GM18499 (cell line): ENCODE results near the gene C2orf69.
"Not testable (repeated sequence)": the region's sequence is repeated elsewhere in the genome, so short reads cannot be mapped to it uniquely, and the experiment has no call there.

ENCODE experiments used
- ATAC-seq: cut with Tn5 transposase; IDR thresholded peaks from one replicate; pipeline ENCODE4 v1.9.1; 2021; ENCODE audit warnings: moderate number of reproducible peaks; ENCODE audit not compliant: insufficient read depth, unreplicated experiment

C2orf69 gene

DNA sequence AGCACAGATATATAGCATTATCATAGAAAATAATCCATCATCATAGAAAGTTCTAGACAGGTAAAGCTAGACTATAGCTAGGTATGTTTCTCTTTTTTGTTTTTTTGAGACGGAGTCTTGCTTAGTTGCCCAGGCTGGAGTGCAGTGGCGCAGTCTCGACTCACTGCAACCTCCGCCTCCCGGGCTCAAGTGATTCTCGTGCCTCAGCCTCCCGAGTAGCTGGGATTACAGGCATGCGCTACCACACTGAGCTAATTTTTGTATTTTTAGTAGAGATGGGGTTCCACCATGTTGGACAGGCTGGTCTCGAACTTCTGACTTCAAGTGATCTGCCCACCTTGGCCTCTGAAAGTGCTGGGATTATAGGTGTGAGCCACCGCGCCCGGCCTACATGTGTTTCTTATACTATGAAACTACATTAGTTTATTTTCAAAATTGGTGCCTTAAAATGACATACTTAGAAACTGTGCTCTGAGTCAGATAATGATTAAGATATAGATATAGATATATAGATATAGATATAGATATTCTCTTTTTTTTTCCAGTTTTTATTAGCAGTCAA is 1.5 kb downstream of the C2orf69 start:
- ATAC-seq = not testable (repeated sequence)

DNA sequence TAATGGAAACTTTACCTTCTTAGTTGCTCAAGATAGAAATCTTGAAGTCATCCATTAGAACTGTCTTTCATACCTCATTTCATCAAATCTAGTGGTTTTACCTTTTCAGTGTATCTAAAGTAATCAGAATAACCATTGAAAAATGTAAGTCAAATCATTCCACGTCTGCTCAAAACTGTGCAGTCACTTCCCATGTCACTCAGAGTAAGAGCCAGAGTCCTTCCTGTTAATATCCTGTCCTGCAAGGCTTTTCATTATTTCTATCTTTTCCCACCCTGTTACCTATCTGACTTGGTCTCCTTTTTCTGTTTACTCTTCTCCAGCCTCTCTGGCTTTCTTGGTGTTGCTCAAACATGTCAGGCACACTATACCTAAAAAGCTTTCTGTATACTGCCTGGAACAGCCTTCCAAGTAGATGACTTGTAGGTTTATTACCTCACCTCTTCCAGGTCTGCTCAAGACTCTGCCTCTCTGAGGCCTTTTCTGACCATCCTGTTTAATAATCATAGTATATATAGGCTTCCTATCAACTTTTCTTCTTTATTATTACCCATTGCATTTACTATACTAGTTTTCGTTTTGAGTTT is 3.4 kb downstream of the C2orf69 start:
- ATAC-seq = no peak

DNA sequence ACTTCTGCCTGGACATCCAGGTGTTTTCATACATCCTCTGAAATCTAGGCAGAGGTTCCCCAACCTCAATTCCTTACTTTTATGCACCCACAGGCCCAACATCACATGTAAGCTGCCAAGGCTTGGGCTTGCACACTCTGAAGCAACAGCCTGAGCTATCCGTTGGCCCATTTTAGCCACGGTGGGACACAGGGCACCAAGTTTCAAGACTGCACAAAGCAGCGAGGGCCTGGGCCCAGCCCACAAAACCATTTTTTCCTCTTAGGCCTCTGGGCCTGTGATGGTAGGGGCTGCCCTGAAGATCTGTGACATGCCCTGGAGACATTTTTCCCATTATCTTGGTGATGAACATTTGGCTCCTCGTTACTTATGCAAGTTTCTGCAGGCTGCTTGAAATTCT is 5.9 kb downstream of the C2orf69 start:
- ATAC-seq = no peak

DNA sequence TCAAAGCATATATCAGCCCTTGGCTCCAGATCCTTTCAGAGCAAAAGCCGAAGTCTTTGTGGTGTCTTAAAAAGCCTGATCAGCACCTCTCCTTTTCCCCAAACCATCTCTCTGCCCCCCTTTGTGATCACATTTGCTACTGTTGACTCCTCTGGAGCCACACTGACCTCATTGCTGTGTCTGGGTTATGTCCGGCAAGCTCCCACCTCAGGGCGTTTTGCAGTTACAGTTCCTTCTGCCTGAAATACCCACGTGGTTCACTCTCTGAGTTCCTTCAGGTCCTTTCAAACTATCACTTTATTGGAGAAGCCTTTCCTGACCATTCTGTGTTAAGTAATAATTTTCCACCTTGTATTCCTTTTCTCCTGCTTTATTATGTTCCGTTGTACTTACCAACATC is 11.8 kb downstream of the C2orf69 start:
- no peak for ATAC-seq

DNA sequence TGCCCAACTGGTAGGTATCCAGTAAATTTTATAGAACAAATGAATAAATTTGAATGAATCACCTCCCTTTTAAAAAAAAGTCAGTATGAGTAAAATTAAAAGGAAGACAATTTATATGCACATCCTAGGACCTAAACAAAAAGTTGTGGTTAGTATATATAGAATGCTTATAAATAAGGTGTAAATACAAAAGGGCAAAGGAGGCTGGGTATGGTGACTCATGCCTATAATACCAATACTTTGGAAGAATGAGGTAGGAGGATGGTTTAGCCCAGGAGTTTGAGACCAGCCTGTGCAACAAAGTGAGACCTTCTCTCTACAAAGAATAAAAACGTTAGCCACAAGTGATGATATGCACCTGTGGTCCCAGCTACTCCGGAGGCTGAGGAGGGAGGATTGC is 12.8 kb downstream of the C2orf69 start:
- ATAC-seq = no peak

DNA sequence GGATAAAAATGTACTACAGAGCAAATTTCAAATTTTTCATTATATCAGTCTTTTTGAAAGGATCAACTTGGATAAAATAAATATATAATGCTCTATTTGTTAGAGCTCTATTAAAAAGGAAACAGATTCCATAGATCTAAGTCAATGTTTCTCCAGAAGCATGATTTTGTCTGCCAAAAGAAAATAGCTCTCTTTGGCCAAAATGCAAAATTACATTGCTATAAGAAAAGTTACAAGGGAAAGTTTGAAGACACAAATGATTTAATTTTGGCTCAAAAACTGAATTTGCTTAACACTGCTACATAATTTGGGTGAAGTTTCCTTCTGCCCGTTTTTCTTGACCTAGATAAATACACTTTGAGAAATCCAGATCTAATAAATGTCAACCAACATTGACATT is 15.7 kb downstream of the C2orf69 start:
- ATAC-seq = no peak

DNA sequence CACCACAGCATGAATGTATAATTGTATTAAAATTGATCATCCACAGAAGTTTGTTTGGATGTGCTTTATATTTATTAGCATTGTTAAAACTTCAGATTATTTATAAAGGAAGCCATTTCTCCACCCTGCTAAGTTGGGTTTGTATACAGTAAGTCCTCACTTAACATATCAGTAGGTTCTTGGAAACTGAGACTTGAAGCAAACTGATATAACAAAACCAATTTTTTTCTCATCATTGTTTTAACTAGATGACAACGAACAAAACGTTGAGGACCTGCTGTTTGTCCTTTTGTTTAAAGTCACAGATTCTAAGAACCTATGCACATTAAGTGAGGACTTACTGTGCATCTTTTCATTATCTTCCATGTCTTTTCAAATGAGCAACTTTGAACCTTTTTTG is 17.1 kb downstream of the C2orf69 start:
- ATAC-seq = no peak

DNA sequence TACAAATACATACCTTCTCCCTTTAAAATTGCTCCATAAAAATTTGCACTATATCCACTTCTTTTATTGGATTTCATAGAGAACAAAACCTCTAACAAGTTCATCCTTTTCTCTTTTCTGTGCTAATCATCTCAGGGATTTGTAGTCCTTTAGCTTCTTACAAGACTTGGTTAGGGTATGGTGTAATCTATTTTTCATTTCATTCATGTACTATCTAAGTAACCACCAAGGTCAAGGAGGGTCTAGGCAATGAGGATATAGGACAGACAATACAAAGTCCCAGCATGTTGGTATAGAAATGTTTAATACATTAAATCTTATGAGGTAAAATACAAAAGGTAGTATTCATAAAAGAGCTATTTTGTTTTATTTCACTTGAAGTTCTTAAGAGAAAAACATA is 17.5 kb downstream of the C2orf69 start:
- no peak for ATAC-seq

DNA sequence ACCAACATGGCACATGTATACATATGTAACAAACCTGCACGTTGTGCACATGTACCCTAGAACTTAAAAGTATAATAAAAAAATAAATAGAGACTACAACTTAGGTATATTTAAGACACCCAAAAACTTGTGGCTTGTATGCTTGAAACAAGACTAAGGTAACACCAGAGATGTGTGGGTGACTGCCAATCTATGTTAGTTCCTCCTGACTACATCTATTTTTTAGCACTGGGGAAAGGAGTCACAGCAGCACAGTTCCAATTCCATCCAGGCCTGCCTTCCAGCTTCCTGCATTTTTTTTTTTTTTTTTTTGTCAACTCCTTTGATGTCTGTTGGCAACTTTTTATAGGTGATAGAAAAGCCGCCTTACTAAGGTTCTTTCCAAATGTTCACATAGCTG is 18.2 kb downstream of the C2orf69 start:
- ATAC-seq = no peak

DNA sequence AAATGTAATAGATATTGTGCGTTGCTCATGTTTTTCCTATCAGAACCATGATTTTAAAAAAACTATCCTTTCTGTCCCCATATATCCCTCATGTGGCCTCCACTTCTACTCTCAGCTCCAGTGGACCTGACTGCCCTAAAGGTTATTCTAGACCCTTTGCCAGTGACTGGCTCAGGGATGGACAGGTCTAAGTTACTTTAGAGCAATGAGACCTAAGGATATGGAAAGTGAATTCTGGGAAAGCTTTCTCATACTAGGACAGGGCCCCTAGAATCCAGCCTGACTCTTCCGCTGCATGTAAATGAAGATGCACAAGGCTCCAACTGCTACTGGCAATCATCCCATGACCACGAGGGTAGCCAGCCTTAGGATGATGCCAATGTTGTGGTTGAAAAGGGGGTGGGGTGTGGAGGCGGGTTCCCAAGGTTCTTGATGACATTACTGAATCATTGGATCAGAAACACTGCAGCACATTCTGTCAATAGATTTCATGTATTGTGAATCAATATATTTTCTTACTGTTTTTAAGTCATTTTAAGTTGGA is 21.3 kb downstream of the C2orf69 start:
- ATAC-seq = no peak

DNA sequence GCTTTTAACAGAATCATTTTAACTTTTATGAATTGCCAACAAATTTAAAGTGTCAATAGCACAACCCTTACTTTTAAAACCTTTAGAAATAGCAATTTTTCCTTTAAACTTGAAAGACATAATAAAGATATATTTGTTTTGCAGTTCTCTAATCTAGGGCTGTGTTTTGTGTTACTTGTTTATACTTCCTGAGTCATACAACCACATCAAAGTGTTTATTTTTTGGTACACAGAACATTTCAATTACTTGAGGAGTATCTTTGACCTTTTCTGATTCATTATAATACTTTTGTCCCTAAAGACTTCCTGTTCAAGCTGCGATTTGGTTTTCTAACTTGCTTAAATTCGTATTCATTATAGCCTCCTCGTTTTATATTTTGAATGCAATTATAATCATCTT is 22.4 kb downstream of the C2orf69 start:
- no peak for ATAC-seq

DNA sequence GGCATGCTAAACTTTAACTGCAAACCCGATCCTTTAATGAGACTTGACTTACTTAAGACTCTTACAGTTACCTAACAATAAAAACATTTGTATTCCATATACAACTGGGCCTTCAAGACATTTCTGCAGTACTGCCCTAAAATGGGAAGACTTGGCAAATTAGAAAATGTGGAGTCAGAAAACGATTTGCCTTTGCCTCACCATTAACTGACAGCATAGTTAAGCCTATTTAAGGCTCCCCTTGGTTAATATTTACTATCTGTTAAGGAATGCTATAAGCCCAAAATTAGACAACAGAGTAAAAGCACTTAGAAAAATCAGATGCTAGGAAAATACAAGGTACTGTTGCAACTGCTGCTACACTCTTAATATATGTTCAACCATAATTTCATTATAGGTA is 25.5 kb downstream of the C2orf69 start:
- ATAC-seq = no peak

DNA sequence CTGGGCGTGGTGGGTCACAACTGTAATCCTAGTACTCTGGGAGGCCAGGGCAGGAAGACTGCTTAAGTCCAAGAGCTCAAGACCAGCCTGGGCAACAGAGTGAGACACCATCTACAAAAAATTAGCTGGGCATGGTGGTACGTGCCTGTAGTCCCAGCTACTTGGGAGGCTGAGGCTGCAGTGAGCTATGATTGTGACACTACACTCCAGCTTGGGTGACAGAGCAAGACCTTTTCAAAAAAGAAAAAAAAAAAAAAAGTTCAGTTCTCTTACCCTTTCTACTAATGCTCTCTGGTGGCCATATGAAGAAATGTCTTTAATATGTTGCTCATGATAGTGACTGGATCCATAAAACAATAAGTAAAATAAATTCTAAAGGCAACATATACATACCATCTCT is 29.3 kb downstream of the C2orf69 start:
- ATAC-seq = no peak

DNA sequence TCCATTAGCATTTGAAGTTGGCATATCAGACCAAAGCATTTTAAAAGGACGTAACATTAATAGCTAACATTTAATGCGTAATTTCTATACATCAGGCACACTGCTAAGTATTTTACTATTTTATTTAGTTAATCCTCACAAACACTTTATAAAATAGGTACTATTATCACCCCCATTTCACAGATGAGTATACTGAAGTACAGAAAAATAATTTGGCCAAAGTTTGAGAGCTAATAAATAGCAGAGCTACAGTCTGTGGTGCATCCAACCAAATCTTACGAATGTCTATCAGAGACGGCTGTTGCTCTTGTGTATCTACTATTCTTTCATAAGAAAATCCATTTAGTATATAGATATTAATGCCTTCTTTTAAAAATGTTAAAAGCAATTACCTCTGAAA is 32.3 kb downstream of the C2orf69 start:
- no peak for ATAC-seq

DNA sequence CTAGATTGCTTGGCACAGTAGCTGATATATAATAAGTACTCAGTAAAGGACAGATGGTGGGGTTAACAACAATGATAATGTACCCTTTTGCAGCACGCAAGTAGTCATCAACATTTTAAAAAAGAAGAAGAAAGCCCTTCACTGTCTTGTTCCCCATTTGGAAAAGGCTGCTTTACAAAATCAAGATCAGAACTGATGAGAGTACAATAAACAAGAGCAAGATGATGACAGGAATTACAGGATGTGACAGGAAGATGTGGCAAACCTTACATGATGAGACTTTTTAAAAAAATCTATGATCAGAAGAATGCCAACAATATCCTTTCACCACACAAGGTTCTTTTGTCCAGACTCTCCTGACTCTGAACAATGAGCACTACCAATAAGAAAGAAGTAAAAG is 35.1 kb downstream of the C2orf69 start:
- no peak for ATAC-seq

DNA sequence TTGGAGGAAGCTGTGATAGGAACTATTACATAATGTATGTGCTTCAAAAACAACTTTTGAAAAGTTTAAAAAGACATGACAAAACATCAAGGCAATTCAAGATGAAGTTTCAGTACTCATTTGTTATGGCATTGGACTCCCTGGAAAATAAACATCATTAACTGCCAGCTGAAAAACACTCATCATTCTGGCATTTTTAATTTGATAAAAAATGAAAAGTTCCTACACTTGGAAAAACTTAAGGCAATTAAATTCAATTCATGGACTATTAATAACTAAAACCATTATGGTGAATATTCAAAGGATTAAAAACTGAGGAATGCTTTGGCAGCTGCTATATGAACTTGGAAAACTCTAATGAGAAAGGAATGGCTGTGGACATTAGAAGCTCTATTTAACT is 35.7 kb downstream of the C2orf69 start:
- ATAC-seq = no peak

DNA sequence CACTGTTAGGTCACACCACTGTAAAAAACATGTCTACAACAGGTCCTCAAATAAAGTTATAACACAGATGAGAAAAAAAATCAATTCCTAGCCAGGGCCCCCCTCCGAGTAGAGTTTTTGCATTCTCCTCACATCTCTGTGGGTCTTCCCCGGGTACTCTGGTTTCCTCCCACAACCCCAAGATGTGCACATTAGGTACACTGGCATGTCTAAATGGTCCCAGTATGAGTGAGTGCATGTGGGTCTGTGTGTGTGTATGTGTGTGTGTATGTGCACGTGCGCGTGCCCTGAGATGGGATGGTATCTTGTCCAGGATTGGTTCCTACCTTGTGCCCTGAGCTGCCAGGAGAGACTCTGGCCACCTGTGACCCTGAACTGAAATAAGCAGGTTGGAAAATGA is 39.3 kb downstream of the C2orf69 start:
- ATAC-seq = no peak

DNA sequence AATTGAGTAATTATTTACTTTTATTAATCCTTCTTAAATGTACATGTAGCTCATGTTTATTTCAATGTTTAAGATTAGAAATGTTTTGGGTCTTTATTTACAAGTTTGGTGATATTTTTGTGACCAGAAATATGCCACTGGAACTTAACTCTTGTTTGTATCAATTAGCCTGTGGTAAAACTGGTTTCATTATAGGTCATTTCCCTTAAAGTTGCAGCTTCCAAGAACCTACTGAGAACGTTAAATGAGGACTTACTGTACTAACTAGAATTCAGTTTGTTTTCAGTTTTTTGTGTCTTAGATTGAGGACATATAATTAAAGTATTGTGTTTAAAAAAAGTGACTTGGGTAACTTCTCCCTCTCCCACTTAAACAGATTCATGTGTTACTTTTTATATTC is 39.9 kb downstream of the C2orf69 start:
- no peak for ATAC-seq

DNA sequence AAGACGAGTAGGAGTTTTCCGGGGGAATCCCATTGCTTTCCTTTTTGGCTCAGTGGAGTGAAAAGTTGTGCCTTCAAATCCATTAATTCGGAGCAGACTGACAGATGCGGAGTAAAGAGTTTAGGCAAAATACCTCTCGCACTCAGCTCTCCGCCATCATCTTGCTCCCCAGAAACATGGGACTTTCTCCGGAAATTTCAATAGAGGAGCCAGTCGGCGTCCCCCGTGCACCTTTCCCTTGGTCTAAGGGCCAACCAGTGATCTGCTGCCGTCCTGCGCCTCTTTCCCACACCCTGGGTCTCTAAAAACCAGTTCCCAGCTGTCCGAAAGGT is 43.9 kb downstream of the C2orf69 start:
- peak; percentile 26 for ATAC-seq

DNA sequence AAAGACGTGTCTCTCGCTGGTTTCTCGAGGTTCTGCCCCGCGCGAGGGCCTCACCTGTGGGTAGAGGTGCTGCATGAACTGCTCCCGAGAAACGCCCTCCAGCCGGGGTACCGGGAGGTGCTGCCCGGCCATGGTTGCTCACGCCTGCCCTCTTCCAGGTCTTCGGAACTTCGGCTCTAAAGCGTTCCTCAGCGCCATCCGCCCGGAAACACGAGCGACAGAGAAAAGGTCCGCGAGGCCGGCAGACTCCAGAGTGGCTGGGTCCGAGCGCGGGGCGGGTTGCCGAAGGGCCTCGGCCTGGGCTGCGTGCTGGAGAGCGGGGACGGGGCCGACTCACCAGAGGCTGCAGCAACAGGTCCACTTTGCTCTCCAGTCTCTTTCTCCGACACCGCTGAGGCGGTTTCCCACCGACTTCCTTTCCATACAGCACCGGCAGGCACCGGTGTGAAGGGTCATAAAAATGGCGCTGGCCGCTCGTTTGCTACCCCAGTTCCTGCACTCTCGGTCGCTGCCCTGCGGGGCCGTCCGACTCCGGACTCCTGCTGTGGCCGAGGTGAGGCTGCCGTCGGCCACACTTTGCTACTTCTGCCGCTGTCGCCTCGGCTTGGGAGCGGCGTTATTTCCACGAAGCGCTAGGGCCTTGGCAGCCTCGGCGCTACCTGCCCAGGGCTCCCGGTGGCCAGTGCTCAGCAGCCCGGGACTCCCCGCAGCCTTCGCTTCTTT is 44.4 kb downstream of the C2orf69 start, which contains the start of the genes MAIP1 and TYW5:
MAIP1 (plus strand) TSS at position 244 of the 723 bp plus-strand sequence; CDS start at position 461, 217 bp downstream.
TYW5 (minus strand) TSS at position 153 of the 723 bp plus-strand sequence; CDS start at position 132, 21 bp downstream.
- peak; percentile 74 for ATAC-seq

DNA sequence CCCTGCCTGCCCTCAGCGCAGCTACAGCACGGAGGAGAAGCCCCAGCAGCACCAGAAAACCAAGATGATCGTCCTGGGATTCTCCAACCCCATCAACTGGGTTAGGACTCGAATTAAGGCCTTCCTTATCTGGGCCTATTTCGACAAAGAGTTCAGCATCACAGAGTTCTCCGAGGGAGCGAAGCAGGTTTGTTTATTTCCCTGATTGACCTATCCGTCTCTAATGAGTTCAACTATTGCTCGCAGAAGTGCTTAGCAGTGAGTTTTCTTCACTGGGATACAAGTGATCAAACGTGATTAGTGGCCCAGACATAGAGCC is 44.9 kb downstream of the C2orf69 start:
- no peak for ATAC-seq

DNA sequence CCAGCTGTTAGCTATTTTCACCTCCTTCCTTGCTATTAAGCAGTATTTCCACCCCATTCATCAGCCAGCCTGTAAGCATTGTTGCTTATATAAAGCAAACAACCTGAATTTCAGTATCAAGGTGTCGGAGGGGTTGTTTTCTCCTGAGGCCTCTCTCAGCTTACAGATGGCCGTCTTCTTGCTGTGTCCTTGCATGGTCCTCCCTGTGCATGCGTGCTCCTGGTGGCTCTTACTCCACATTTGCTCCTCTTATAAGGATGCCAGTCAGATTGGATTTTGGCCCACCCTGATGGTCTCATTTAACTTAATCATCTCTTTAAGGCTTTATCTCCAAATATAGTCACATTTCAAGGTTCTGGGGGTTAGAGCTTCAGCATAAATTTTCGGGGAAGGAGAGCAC is 46.9 kb downstream of the C2orf69 start:
- ATAC-seq = no peak
